A673 (cell line): ENCODE measurements around the gene GPR153. TPM values are rescaled to one million over a fixed set of nuclear protein-coding genes. Genes with fewer than 3 reads are reported as not detected.

Source experiments
- BruUV-seq: library from RNA; stranded (reverse); fragments of 400-500 nt; replicated peaks from 2 replicates; lab custom pipeline; 2021; lab: Mats Ljungman, UMichigan
- CTCF ChIA-PET: fragments of 300-600 bp; sonication (Branson Sonifier 250); formaldehyde crosslinking; loops from one replicate; lab custom pipeline; 2022; ENCODE audit warnings: antibody characterized with exemption; lab: Charles Lee
- POLR2A ChIA-PET: fragments of 300-600 bp; sonication (Branson Sonifier 250); formaldehyde crosslinking; loops from one replicate; lab custom pipeline; 2022; ENCODE audit warnings: antibody characterized with exemption; ENCODE audit not compliant: low non-redundant PET; lab: Charles Lee
- DNase-seq: peaks from one replicate; pipeline ENCODE4 v3.0.0-alpha.2; 2015; ENCODE audit warnings: low spot score
- H3K27ac ChIP-seq: fragments of 200-600 bp; sonication (generic); 2 replicates; pipeline ENCODE4 v1.5.1; 2016; ENCODE audit warnings: mixed run types, low read depth, mild to moderate bottlenecking, mixed read lengths, antibody characterized with exemption, low read length; ENCODE audit not compliant: poor library complexity, severe bottlenecking
- H3K27me3 ChIP-seq: fragments of 200-600 bp; sonication (generic); replicated peaks from 2 replicates; pipeline ENCODE4 v1.6.1; 2017; ENCODE audit warnings: mixed run types, low read depth, mild to moderate bottlenecking, mixed read lengths, antibody characterized with exemption, low read length; ENCODE audit not compliant: insufficient read depth, poor library complexity
- H3K36me3 ChIP-seq: fragments of 200-600 bp; sonication (generic); 2 replicates; pipeline ENCODE4 v1.6.1; 2016; ENCODE audit warnings: mixed run types, mild to moderate bottlenecking, mixed read lengths, antibody characterized with exemption, low read length; ENCODE audit not compliant: insufficient read depth, poor library complexity, severe bottlenecking
- H3K4me1 ChIP-seq: fragments of 200-600 bp; sonication (generic); 2 replicates; pipeline ENCODE4 v1.6.1; 2017; ENCODE audit warnings: mixed run types, mild to moderate bottlenecking, mixed read lengths, antibody characterized with exemption, low read length; ENCODE audit not compliant: insufficient read depth, poor library complexity, severe bottlenecking
- H3K4me3 ChIP-seq: fragments of 200-600 bp; sonication (generic); 2 replicates; pipeline ENCODE4 v1.5.1; 2016; ENCODE audit warnings: low read depth, mixed run types, mild to moderate bottlenecking, mixed read lengths, low read length; ENCODE audit not compliant: poor library complexity, severe bottlenecking
- H3K9me3 ChIP-seq: fragments of 200-600 bp; sonication (generic); 2 replicates; pipeline ENCODE4 v1.6.1; 2016; ENCODE audit warnings: mixed run types, low read depth, mild to moderate bottlenecking, mixed read lengths, antibody characterized with exemption, low read length; ENCODE audit not compliant: poor library complexity, severe bottlenecking
- EZH2 ChIP-seq: fragments of 200-600 bp; sonication (generic); IDR thresholded peaks from 2 replicates; pipeline ENCODE4 v1.6.1; 2017; ENCODE audit warnings: borderline replicate concordance, low read depth, mild to moderate bottlenecking, mixed read lengths, antibody characterized with exemption, low read length; ENCODE audit not compliant: poor library complexity, severe bottlenecking
- intact Hi-C: fragments of 100-400 bp; cut with micrococcal nuclease; formaldehyde crosslinking; loops from one replicate; pipeline ENCODE4 v1.10.0; 2022; ENCODE audit not compliant: unreplicated experiment
- total RNA-seq: library from RNA; stranded (reverse); gene quantifications from 2 replicates; pipeline ENCODE4 v1.2.3, GENCODE V29; 2021
- TF ChIP-seq, protein P1 (sequence below): fragments of 300-800, 200-600 bp; sonication (generic); conservative IDR thresholded peaks from 2 replicates; pipeline ENCODE4 v1.5.1; 2017; ENCODE audit warnings: low read depth, mild to moderate bottlenecking, antibody characterized with exemption, low read length, moderate library complexity, mixed read lengths

The GPR153 gene
- total RNA-seq, 1 experiment from 2014 or later, result 8.4 TPM

DNA sequence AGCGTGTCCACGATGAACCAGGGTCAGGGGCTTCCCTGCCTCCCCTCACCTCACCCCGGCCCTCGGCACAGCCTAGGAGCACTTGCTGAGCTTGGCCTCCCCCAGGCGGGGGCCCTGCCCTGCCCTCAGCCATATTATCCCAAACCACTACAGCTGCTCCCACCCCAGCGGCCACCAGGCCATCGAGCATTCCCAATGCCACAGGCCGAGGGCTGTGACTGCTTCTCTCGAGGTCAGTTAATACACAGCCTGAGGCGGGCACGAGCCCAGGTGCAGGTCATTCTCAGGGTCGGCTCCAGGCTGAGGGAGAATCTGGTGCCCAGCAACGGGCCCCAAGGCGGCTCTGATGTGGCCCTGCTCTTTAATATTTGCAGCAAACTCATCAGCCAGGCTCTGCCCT, 8.4 kb upstream of the GPR153 start:
- TF ChIP-seq, protein P1, sequence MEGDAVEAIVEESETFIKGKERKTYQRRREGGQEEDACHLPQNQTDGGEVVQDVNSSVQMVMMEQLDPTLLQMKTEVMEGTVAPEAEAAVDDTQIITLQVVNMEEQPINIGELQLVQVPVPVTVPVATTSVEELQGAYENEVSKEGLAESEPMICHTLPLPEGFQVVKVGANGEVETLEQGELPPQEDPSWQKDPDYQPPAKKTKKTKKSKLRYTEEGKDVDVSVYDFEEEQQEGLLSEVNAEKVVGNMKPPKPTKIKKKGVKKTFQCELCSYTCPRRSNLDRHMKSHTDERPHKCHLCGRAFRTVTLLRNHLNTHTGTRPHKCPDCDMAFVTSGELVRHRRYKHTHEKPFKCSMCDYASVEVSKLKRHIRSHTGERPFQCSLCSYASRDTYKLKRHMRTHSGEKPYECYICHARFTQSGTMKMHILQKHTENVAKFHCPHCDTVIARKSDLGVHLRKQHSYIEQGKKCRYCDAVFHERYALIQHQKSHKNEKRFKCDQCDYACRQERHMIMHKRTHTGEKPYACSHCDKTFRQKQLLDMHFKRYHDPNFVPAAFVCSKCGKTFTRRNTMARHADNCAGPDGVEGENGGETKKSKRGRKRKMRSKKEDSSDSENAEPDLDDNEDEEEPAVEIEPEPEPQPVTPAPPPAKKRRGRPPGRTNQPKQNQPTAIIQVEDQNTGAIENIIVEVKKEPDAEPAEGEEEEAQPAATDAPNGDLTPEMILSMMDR, result no peak
- no peak for TF ChIP-seq EZH2
- Histone ChIP-seq H3K4me3 (no peak overlapping the region), H3K36me3 (no peaks in the 10 kb centered on the region), H3K9me3 (no peaks in the 10 kb centered on the region), H3K4me1 (peaks cover 47% of the 10 kb centered on the region), H3K27me3 (no peaks in the 10 kb centered on the region), H3K27ac (no peak overlapping the region)
- BruUV-seq, result no TSS peak
- POLR2A ChIA-PET, result no interaction called here
- DNase-seq, result no peak
- CTCF ChIA-PET, result no interaction called here
- intact Hi-C loops, result no loop called here

DNA sequence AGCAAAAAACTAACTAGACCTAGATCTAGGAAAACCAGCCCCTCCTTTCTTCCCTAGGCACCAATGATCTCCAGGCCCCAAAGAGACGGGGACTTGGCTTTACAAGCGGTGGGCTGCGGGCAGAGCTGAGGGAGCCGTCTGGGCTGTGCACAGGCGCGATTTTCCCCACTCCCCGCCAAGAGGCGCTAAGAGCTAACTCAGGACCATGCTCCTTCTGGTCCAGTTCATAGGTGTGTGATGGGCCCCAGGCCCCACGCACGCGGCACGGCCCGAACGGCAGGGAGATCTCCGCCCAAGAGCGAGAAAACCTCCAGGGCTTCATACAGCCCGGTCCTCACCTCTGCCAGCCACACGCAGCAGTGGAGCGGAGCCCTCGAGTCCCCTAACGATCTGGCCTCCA, 7.5 kb upstream of the GPR153 start:
- H3K9me3 ChIP-seq, result no peaks in the 10 kb centered on the region
- no peak overlapping the region for H3K27ac ChIP-seq
- intact Hi-C loops, result no loop called here
- H3K27me3 ChIP-seq, result no peaks in the 10 kb centered on the region
- BruUV-seq, result no TSS peak
- no peak for DNase-seq
- H3K4me1 ChIP-seq, result peaks cover 41% of the 10 kb centered on the region
- CTCF ChIA-PET, result interaction anchor here (0.8 kb wide), 1 partner anchor 116 kb away, joined by 3 read pairs; no protein-coding TSS in a partner anchor
- H3K36me3 ChIP-seq, result no peaks in the 10 kb centered on the region
- POLR2A ChIA-PET, result no interaction called here
- H3K4me3 ChIP-seq, result no peak overlapping the region
- TF ChIP-seq, protein P1, result no peak
- TF ChIP-seq EZH2, result no peak

DNA sequence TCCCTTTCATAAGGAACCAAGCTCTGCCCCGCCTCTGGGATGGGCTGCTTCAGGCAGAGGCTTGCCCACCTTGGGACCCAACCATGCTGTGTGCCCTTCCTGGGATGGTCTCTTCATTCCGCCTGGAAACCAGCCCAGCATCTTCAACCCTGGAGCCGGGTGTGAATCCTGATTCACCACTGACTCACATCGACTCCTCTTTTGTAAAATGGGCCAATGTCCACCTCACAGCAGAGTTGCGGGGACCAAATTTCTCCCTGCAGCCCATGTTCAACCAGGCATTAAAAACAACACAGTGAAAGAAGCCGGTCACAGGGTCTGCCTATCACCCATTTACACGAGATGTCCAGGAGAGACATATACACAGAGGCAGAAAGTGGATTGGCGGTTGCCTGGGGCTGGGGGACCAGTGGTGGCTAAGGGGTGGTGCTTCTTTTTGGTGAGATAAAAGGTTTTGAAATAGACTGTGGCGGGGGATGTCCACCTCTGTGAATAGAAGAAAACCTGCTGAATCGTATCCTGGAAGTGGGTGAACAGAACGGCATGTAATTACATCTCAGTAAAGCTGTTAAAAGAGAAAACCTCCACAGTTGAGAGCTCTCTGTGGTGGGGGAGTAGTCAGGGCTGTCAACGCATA, 6.9 kb upstream of the GPR153 start:
- Histone ChIP-seq H3K27me3 (no peaks in the 10 kb centered on the region), H3K4me3 (no peak overlapping the region), H3K9me3 (no peaks in the 10 kb centered on the region), H3K36me3 (no peaks in the 10 kb centered on the region), H3K4me1 (peaks cover 40% of the 10 kb centered on the region), H3K27ac (no peak overlapping the region)
- POLR2A ChIA-PET, result no interaction called here
- CTCF ChIA-PET, result no interaction called here
- no peak for DNase-seq
- intact Hi-C loops, result no loop called here
- BruUV-seq, result no TSS peak
- TF ChIP-seq, protein P1, result no peak
- TF ChIP-seq EZH2, result no peak
